Liver (tissue), 9 donors: Measurements from ENCODE around the gene UBE3D. TPM values are rescaled to one million over a fixed set of nuclear protein-coding genes. Genes with fewer than 3 reads are reported as not detected.
"Not testable (repeated sequence)": the region's sequence is repeated elsewhere in the genome, so short reads cannot be mapped to it uniquely, and the experiment has no call there.

Source experiments
- DNase-seq: peaks from one replicate; pipeline ENCODE4 v3.0.0-alpha.2; 2017; ENCODE audit warnings: low spot score
- H3K27ac ChIP-seq, 2 donors: one replicate each; pipeline ENCODE4 v1.7.0; 2013; ENCODE audit warnings: inconsistent platforms in 2 of 2, low read length in 2 of 2, control low read depth in 1 of 2, low read depth in 1 of 2, mild to moderate bottlenecking in 1 of 2
- H3K27me3 ChIP-seq, 4 donors: one replicate each; pipeline versions ENCODE4 v1.6.1 to v1.7.0; 2013; ENCODE audit warnings: low read length in 3 of 4, inconsistent platforms in 1 of 4, mild to moderate bottlenecking in 1 of 4, moderate library complexity in 1 of 4; ENCODE audit not compliant: control insufficient read depth in 4 of 4, insufficient read depth in 4 of 4
- H3K36me3 ChIP-seq, 4 donors: one replicate each; pipeline versions ENCODE4 v1.6.1 to v1.7.0; 2013; ENCODE audit warnings: low read length in 3 of 4, mild to moderate bottlenecking in 3 of 4, low read depth in 1 of 4, moderate library complexity in 1 of 4; ENCODE audit not compliant: control insufficient read depth in 4 of 4, insufficient read depth in 3 of 4
- H3K4me1 ChIP-seq, 4 donors: one replicate each; pipeline versions ENCODE4 v1.6.1 to v1.7.0; 2013; ENCODE audit warnings: low read length in 3 of 4, mild to moderate bottlenecking in 3 of 4, moderate library complexity in 1 of 4; ENCODE audit not compliant: control insufficient read depth in 4 of 4, insufficient read depth in 4 of 4
- H3K4me3 ChIP-seq, 3 donors: one replicate each; pipeline versions ENCODE4 v1.6.1 to v1.7.0; 2013; ENCODE audit warnings: low read length in 3 of 3, control low read depth in 1 of 3, low read depth in 1 of 3, mild to moderate bottlenecking in 1 of 3
- H3K9ac ChIP-seq, 2 donors: one replicate each; pipeline ENCODE4 v1.7.0; 2013; ENCODE audit warnings: low read length in 2 of 2, mild to moderate bottlenecking in 2 of 2, moderate library complexity in 2 of 2, control low read depth in 1 of 2, low read depth in 1 of 2
- H3K9me3 ChIP-seq, 4 donors: one replicate each; pipeline versions ENCODE4 v1.6.1 to v1.7.0; 2013; ENCODE audit warnings: low read length in 3 of 4; ENCODE audit not compliant: control insufficient read depth in 4 of 4
- ATF3 ChIP-seq: IDR thresholded peaks from 2 replicates; pipeline ENCODE4 v1.6.1; 2016; ENCODE audit warnings: antibody characterized with exemption
- CTCF ChIP-seq: fragments of 150-350 bp; IDR thresholded peaks from 2 replicates; pipeline ENCODE4 v1.5.1; 2017; ENCODE audit warnings: improper control_type of control experiment, low read depth, low read length; ENCODE audit not compliant: missing input control
- EGR1 ChIP-seq, 2 donors: IDR thresholded peaks; 2 replicates each; pipeline ENCODE4 v1.6.1; 2016 to 2018; ENCODE audit warnings: antibody characterized with exemption in 2 of 2, low read depth in 2 of 2
- FOXA1 ChIP-seq: IDR thresholded peaks from 2 replicates; pipeline ENCODE4 v1.6.1; 2016; ENCODE audit warnings: antibody characterized with exemption
- FOXA2 ChIP-seq: IDR thresholded peaks from 2 replicates; pipeline ENCODE4 v1.6.1; 2016; ENCODE audit warnings: antibody characterized with exemption
- GABPA ChIP-seq, 2 donors: IDR thresholded peaks in 1 of 2; conservative IDR thresholded peaks in 1 of 2; 2 replicates each; pipeline ENCODE4 v1.6.1; 2016; ENCODE audit warnings: antibody characterized with exemption in 2 of 2, mild to moderate bottlenecking in 1 of 2, moderate library complexity in 1 of 2
- HNF4A ChIP-seq, 2 donors: conservative IDR thresholded peaks; 2 replicates each; pipeline ENCODE4 v1.6.1; 2016; ENCODE audit warnings: antibody characterized with exemption in 2 of 2, mild to moderate bottlenecking in 2 of 2
- HNF4G ChIP-seq: IDR thresholded peaks from 2 replicates; pipeline ENCODE4 v1.6.1; 2016; ENCODE audit warnings: antibody characterized with exemption
- JUND ChIP-seq, 2 donors: IDR thresholded peaks; 2 replicates each; pipeline ENCODE4 v1.6.1; 2016; ENCODE audit warnings: antibody characterized with exemption in 2 of 2
- MAX ChIP-seq: IDR thresholded peaks from 2 replicates; pipeline ENCODE4 v1.6.1; 2016; ENCODE audit warnings: antibody characterized with exemption
- NR2F2 ChIP-seq: IDR thresholded peaks from 2 replicates; pipeline ENCODE4 v1.6.1; 2016; ENCODE audit warnings: antibody characterized with exemption
- RAD21 ChIP-seq, 2 donors: IDR thresholded peaks; 2 replicates each; pipeline ENCODE4 v1.6.1; 2016; ENCODE audit warnings: antibody characterized with exemption in 2 of 2, mild to moderate bottlenecking in 2 of 2
- REST ChIP-seq: IDR thresholded peaks from 2 replicates; pipeline ENCODE4 v1.6.1; 2016; ENCODE audit warnings: antibody characterized with exemption, mild to moderate bottlenecking
- RXRA ChIP-seq, 2 donors: IDR thresholded peaks; 2 replicates each; pipeline ENCODE4 v1.6.1; 2017 to 2018; ENCODE audit warnings: antibody characterized with exemption in 2 of 2, mild to moderate bottlenecking in 1 of 2
- SP1 ChIP-seq: IDR thresholded peaks from 2 replicates; pipeline ENCODE4 v1.6.1; 2018; ENCODE audit warnings: antibody characterized with exemption, mild to moderate bottlenecking
- TAF1 ChIP-seq: conservative IDR thresholded peaks from 2 replicates; pipeline ENCODE4 v1.6.1; 2016; ENCODE audit warnings: antibody characterized with exemption, mild to moderate bottlenecking
- ZBTB33 ChIP-seq: IDR thresholded peaks from 2 replicates; pipeline ENCODE4 v1.6.1; 2016; ENCODE audit warnings: antibody characterized with exemption
- WGBS: extraction: QIAGEN DNeasy Blood & Tissue Kit; methylation state at CpG from one replicate; pipeline ENCODE4 v1.1.7; 2013; 5-methylcytosine and 5-hydroxymethylcytosine counted together
- polyA plus RNA-seq, 2 donors: library from polyadenylated mRNA; stranded (reverse) in 1 of 2; unstranded in 1 of 2; fragments of 200-250 nt in 1 of 2; fragments of >200 nt in 1 of 2; fragmentation: Nextera tagmentation in 1 of 2; extraction: Ambion mirVana in 1 of 2; gene quantifications; one replicate each; pipeline versions ENCODE4 v1.2.1 to v1.2.3, GENCODE V29; 2013 to 2015
- total RNA-seq, 2 donors: library from RNA; depleted of rRNA; stranded (reverse); fragments of >200 nt; gene quantifications; one replicate each; pipeline ENCODE4 v1.2.3, GENCODE V29; 2014
- donor health status: healthy.
- donor health status: healthy.
- donor health status: healthy.
- donor health status: healthy.
- donor health status: healthy.

UBE3D gene
- total and polyA plus RNA-seq, 4 donors, result 0.78 to 6.4 (median 1.9) TPM

- WGBS, result 85% methylated on average over 6 of the region's 6 CpGs
- Histone ChIP-seq H3K9me3 (no peaks in the 10 kb centered on the region), H3K27me3 (no peaks in the 10 kb centered on the region), H3K36me3 (peaks cover 0 to 3% (median 0%) of the 10 kb centered on the region in 4 donors), H3K4me3 (no peak overlapping the region), H3K9ac (no peak overlapping the region), H3K4me1 (no peaks in the 10 kb centered on the region), H3K27ac (no peak overlapping the region)
- TF ChIP-seq RXRA (IDR thresholded peaks at IDR 0.05) (no peak), MAX (no peak), TAF1 (no peak), ZBTB33 (no peak), GABPA (IDR thresholded peaks at IDR 0.05 in 1 of 2, conservative IDR thresholded peaks at IDR 0.05 in 1 of 2) (no peak), REST (no peak), EGR1 (IDR thresholded peaks at IDR 0.05; ENCODE audit: low read depth in 2 of 2) (no peak), FOXA2 (no peak), ATF3 (no peak), SP1 (no peak), HNF4A (conservative IDR thresholded peaks at IDR 0.05) (no peak), CTCF (no peak)
- DNase-seq, result no peak
These were observed 170.9 kb downstream of the UBE3D start for GRCh38 chr6:82894653-82895259.

GRCh38 chr6:82893889-82894652 is 171.6 kb downstream of the UBE3D start:
- Histone ChIP-seq H3K36me3 (peaks cover 0 to 3% (median under 1%) of the 10 kb centered on the region in 4 donors), H3K27ac (no peak overlapping the region), H3K9ac (no peak overlapping the region), H3K4me3 (no peak overlapping the region), H3K9me3 (no peaks in the 10 kb centered on the region), H3K4me1 (no peaks in the 10 kb centered on the region), H3K27me3 (no peaks in the 10 kb centered on the region)
- no peak for TF ChIP-seq ZBTB33
- no peak for TF ChIP-seq TAF1
- no peak for TF ChIP-seq FOXA2
- TF ChIP-seq FOXA1, result no peak
- no peak for TF ChIP-seq JUND (IDR thresholded peaks at IDR 0.05)
- TF ChIP-seq ATF3, result no peak
- no peak for TF ChIP-seq RAD21 (IDR thresholded peaks at IDR 0.05)
- TF ChIP-seq NR2F2, result no peak
- TF ChIP-seq HNF4G, result no peak
- no peak for DNase-seq
- 91% methylated on average over 9 of the region's 9 CpGs for WGBS

- H3K27me3 ChIP-seq, H3K27ac ChIP-seq, H3K36me3 ChIP-seq, H3K9ac ChIP-seq, H3K4me1 ChIP-seq, H3K4me3 ChIP-seq, H3K9me3 ChIP-seq, DNase-seq: not testable (repeated sequence)
- WGBS, result 83% methylated on average over 3 of the region's 3 CpGs
These were observed 174.1 kb downstream of the UBE3D start for GRCh38 chr6:82891503-82891902.
